Stomach smooth muscle (tissue), 2 donors: ENCODE results near the gene PRR23A.
"Not testable (repeated sequence)": the region's sequence is repeated elsewhere in the genome, so short reads cannot be mapped to it uniquely, and the experiment has no call there.

ENCODE experiments used
- H3K27ac ChIP-seq: one replicate; pipeline ENCODE4 v1.7.0; 2013; ENCODE audit warnings: mild to moderate bottlenecking, low read length, inconsistent platforms
- H3K27me3 ChIP-seq, 2 donors: one replicate each; pipeline ENCODE4 v1.7.0; 2013; ENCODE audit warnings: low read length in 2 of 2; ENCODE audit not compliant: insufficient read depth in 2 of 2, control insufficient read depth in 1 of 2
- H3K36me3 ChIP-seq, 2 donors: one replicate each; pipeline ENCODE4 v1.7.0; 2013; ENCODE audit warnings: low read length in 2 of 2; ENCODE audit not compliant: control insufficient read depth in 2 of 2, insufficient read depth in 2 of 2
- H3K4me1 ChIP-seq: one replicate; pipeline ENCODE4 v1.7.0; 2013; ENCODE audit warnings: low read length; ENCODE audit not compliant: control insufficient read depth, insufficient read depth
- H3K4me3 ChIP-seq, 2 donors: one replicate each; pipeline ENCODE4 v1.7.0; 2013; ENCODE audit warnings: low read length in 2 of 2
- H3K9ac ChIP-seq, 2 donors: one replicate each; pipeline ENCODE4 v1.7.0; 2013; ENCODE audit warnings: low read length in 2 of 2, mild to moderate bottlenecking in 1 of 2
- H3K9me3 ChIP-seq, 2 donors: one replicate each; pipeline ENCODE4 v1.7.0; 2013; ENCODE audit warnings: low read length in 2 of 2; ENCODE audit not compliant: control insufficient read depth in 2 of 2
- donor health status: healthy.
- donor health status: Pancreatic carcinoma.

PRR23A gene

GRCh38 chr3:139006051-139006716 is at the start of gene PRR23A:
PRR23A (minus strand) TSS chr3:139006268; CDS start chr3:139006268, 0 bp downstream.
- Histone ChIP-seq H3K9me3 (peaks cover 4% of the 10 kb centered on the region in 2 donors), H3K4me3 (no peak within 1 kb of the TSS), H3K9ac (no peak within 1 kb of the TSS), H3K4me1 (no peaks in the 10 kb centered on the region), H3K36me3 (no peaks in the 10 kb centered on the region), H3K27me3 (no peaks in the 10 kb centered on the region), H3K27ac (no peak within 1 kb of the TSS)

GRCh38 chr3:139052802-139053600 is 46.9 kb upstream of the PRR23A start:
- Histone ChIP-seq H3K27ac (no peak overlapping the region), H3K4me3 (no peak overlapping the region), H3K9me3 (peaks cover 5 to 7% of the 10 kb centered on the region in 2 donors), H3K9ac (no peak overlapping the region), H3K27me3 (no peaks in the 10 kb centered on the region), H3K4me1 (no peaks in the 10 kb centered on the region), H3K36me3 (no peaks in the 10 kb centered on the region)

GRCh38 chr3:139044366-139045210 is 38.5 kb upstream of the PRR23A start, which contains the start of gene PRR23C:
PRR23C (minus strand) TSS chr3:139044892; CDS start chr3:139044620, 272 bp downstream.
- Histone ChIP-seq H3K27me3 (no peaks in the 10 kb centered on the region), H3K27ac (no peak within 1 kb of the TSS), H3K9me3 (peaks cover 5 to 7% of the 10 kb centered on the region in 2 donors), H3K4me3 (no peak within 1 kb of the TSS), H3K9ac (no peak within 1 kb of the TSS), H3K4me1 (no peaks in the 10 kb centered on the region), H3K36me3 (no peaks in the 10 kb centered on the region)

- Histone ChIP-seq H3K9me3 (peaks cover 2 to 7% of the 10 kb centered on the region in 2 donors), H3K27ac (no peak overlapping the region), H3K36me3 (no peaks in the 10 kb centered on the region), H3K4me1 (no peaks in the 10 kb centered on the region), H3K4me3 (no peak overlapping the region), H3K9ac (no peak overlapping the region), H3K27me3 (no peaks in the 10 kb centered on the region)
Observed at GRCh38 chr3:139043554-139044365, 37.7 kb upstream of the PRR23A start.

GRCh38 chr3:139037478-139037877 is 31.4 kb upstream of the PRR23A start:
- Histone ChIP-seq H3K36me3 (no peaks in the 10 kb centered on the region), H3K4me3 (no peak overlapping the region), H3K9ac (no peak overlapping the region), H3K27ac (no peak overlapping the region), H3K9me3 (no peaks in the 10 kb centered on the region), H3K4me1 (no peaks in the 10 kb centered on the region), H3K27me3 (no peaks in the 10 kb centered on the region)

GRCh38 chr3:139032326-139033002 is 26.4 kb upstream of the PRR23A start:
- Histone ChIP-seq H3K9me3 (peaks cover 0 to 4% of the 10 kb centered on the region in 2 donors), H3K4me1 (no peaks in the 10 kb centered on the region), H3K27me3 (no peaks in the 10 kb centered on the region), H3K27ac (no peak overlapping the region), H3K4me3 (no peak overlapping the region), H3K36me3 (no peaks in the 10 kb centered on the region), H3K9ac (no peak overlapping the region)

GRCh38 chr3:139030576-139030975 is 24.5 kb upstream of the PRR23A start:
- not testable (repeated sequence) for H3K4me3 ChIP-seq, H3K4me1 ChIP-seq, H3K36me3 ChIP-seq, H3K27ac ChIP-seq, H3K27me3 ChIP-seq, H3K9ac ChIP-seq, H3K9me3 ChIP-seq

- Histone ChIP-seq H3K36me3 (no peaks in the 10 kb centered on the region), H3K9ac (no peak overlapping the region), H3K4me3 (no peak overlapping the region), H3K27ac (no peak overlapping the region), H3K9me3 (no peaks in the 10 kb centered on the region), H3K27me3 (no peaks in the 10 kb centered on the region), H3K4me1 (no peaks in the 10 kb centered on the region)
Observed at GRCh38 chr3:139024968-139025367, 18.9 kb upstream of the PRR23A start.

GRCh38 chr3:139020868-139021234 is 14.8 kb upstream of the PRR23A start, which contains the start of gene PRR23B:
PRR23B (minus strand) TSS chr3:139020926; CDS start chr3:139020661, 265 bp downstream.
- Histone ChIP-seq H3K4me1 (no peaks in the 10 kb centered on the region), H3K9ac (no peak within 1 kb of the TSS), H3K4me3 (no peak within 1 kb of the TSS), H3K9me3 (peaks cover 0 to 2% of the 10 kb centered on the region in 2 donors), H3K36me3 (no peaks in the 10 kb centered on the region), H3K27ac (no peak within 1 kb of the TSS), H3K27me3 (peaks cover 0 to 3% of the 10 kb centered on the region in 2 donors)
